DMS79 treated with DMSO at 0.1 percent for 48 hours (cell line): ENCODE data around the gene SMIM10L1.

ENCODE experiments used
- DNase-seq: peaks from one replicate; lab custom pipeline; 2025; lab: John Stamatoyannopoulos, UW

SMIM10L1 gene

DNA sequence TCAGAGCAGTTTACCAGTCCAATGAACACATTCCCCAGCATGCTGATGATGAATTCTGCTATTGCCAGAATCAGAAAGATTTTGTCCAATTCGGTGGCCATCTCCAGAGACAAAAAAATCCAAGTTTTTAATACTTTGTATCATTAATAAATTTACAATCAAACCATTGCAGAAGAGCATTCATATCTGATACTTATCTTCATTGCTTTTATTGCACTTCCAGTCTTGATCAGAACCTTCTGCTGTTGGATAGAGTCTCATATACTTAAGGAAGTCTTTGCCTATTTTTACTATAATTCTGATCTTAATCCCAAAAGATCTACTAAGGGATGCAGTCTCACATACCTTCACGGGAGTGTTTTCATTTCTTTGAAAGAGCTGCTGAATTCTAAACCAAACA, 15.8 kb downstream of the SMIM10L1 start, which contains the start of gene TAS2R42:
TSS of gene TAS2R42 (minus strand) at position 101 of the 400 bp plus-strand sequence. CDS start at position 101, 0 bp downstream.
- DNase-seq = no peak

DNA sequence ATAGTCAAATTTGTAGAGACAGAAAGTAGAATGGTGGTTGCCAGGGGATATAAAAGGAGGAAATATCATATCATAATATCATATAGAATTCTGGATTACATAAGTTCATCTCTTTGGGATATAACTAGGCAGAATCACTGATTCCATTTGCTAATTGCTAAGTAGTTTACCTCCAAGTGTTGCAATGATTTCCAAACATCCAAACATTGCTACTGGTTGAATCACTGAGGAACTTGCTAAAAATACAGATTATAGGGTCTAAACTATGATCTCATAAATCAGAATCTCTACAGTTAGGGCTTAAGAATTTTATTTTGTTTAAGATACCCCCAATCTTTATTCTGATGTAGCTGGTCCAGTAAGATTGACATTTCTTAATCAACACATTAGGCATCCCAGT, 31.8 kb downstream of the SMIM10L1 start:
- DNase-seq = no peak

DNA sequence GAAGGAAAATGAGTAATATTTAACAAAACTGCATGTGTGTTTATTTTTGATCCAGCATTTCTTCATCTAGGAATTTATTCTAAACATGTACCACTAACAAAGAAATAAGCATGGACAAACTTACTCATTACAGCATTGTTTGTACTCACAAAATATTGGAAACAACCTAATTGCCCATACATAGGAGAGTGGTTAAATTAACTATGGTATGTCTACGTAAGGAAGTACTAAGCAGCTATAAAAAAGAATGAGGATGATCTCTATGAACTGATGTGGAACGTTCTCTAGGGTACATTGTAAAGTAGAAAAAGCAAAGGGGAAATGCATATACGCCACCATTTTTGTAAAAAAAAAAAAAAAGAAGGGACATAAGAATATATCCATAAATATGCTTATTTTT, 33.2 kb downstream of the SMIM10L1 start:
- DNase-seq = no peak

DNA sequence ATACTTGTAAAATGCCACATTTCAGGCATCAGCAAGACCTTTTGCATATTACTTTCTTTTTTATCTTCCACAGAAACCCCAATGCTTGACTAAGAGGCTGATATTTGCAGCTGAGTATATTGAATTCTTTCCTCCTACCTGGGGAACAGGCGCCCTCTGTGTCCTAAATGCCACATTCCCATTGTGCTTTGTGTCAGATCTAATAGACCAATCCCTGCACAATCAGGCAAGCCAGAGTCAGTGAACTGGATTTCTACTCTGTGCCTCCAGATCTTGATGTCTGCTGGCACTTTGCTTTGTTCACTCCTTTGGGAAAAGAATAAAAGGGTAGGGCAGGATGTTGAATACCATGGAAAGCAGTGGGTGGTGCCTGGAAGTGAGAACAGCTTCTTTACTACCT, 38.1 kb downstream of the SMIM10L1 start:
- DNase-seq = no peak
